ENCODE data around the gene ASIC4. TPM values are rescaled to one million over a fixed set of nuclear protein-coding genes. Genes with fewer than 3 reads are reported as not detected.

The ASIC4 gene
- total and polyA plus RNA-seq, 2 of the 8 experiments (the other 6 are each of a cell fraction or from before 2014, with no cell fraction given): 0.12 to 0.22 TPM

- Histone ChIP-seq H4K91ac (replicated peaks; ENCODE audit: insufficient read length, low read length) (no peak overlapping the region), H3K9ac (replicated peaks in 1 of 4; ENCODE audit: extremely low read depth in 1 of 4, low read depth in 3 of 4, low read length in 3 of 4) (no peak overlapping the region; a peak in 1 of 7 replicates), H4K20me1 (replicated peaks in 1 of 2; ENCODE audit: control insufficient read depth in 1 of 2, insufficient read depth in 2 of 2, low read length in 2 of 2) (peaks cover 0 to 10% of the 10 kb centered on the region in 2 experiments), H3K9me3 (ENCODE audit: insufficient read depth in 2 of 2, low read depth in 1 of 2, low read length in 1 of 2) (no peaks in the 10 kb centered on the region), H3K56ac (replicated peaks; ENCODE audit: insufficient read length, low read depth, low read length) (no peak overlapping the region), H3K4me1 (replicated peaks in 1 of 4; ENCODE audit: control insufficient read depth in 3 of 4, insufficient read depth in 4 of 4, low read length in 3 of 4) (peaks cover 0 to 15% (median 8%) of the 10 kb centered on the region in 4 experiments; a peak in 6 of 7 replicates), H3K4ac (replicated peaks; ENCODE audit: insufficient read length, low read depth, low read length) (no peak overlapping the region), H3K4me3 (ENCODE audit: extremely low read depth in 1 of 4, insufficient read depth in 2 of 4, low read depth in 3 of 4, low read length in 4 of 4) (peak overlapping the region; percentile 58 to 77 (median 68); a peak in 7 of 8 replicates), H4K8ac (ENCODE audit: extremely low read depth, insufficient read depth, low read length) (peak overlapping the region; percentile 65; the same call in 1 of the 2 replicates), H2BK120ac (replicated peaks; ENCODE audit: low read depth, low read length) (no peak overlapping the region), H2BK5ac (ENCODE audit: low read depth, low read length) (no peak overlapping the region), H3K23me2 (ENCODE audit: low read depth, low read length) (peaks cover 17% of the 10 kb centered on the region; the same call in 1 of the 2 replicates), H3K79me1 (ENCODE audit: low read depth, low read length) (peaks cover 2% of the 10 kb centered on the region; the same call in 1 of the 2 replicates), H2AFZ (ENCODE audit: low read length) (no peak overlapping the region), H3K36me3 (ENCODE audit: control insufficient read depth in 2 of 4, insufficient read depth in 4 of 4, low read length in 3 of 4) (peaks cover 0 to 11% (median 0%) of the 10 kb centered on the region in 4 experiments; a peak in 3 of 8 replicates), H3K79me2 (ENCODE audit: control insufficient read depth in 1 of 2, insufficient read depth in 2 of 2, low read length in 2 of 2) (no peaks in the 10 kb centered on the region), H2AK5ac (ENCODE audit: low read depth, low read length) (no peak overlapping the region), H3K4me2 (ENCODE audit: insufficient read depth in 1 of 2, low read depth in 2 of 2, low read length in 2 of 2) (peak overlapping the region; percentile 90 to 95), H3K27me3 (replicated peaks in 1 of 4; ENCODE audit: control insufficient read depth in 3 of 4, extremely low read depth in 1 of 4, insufficient read depth in 3 of 4, low read length in 3 of 4) (peaks cover 0 to 15% (median 13%) of the 10 kb centered on the region in 4 experiments; a peak in 6 of 7 replicates), H4K5ac (ENCODE audit: insufficient read length, low read depth, low read length) (no peak overlapping the region), H3K27ac (ENCODE audit: low read depth, low read length) (no peak overlapping the region), H3K18ac (ENCODE audit: extremely low read depth, low read length) (peak overlapping the region; percentile 87; the same call in 1 of the 2 replicates), H3K23ac (ENCODE audit: insufficient read length) (no peak overlapping the region), H3K14ac (ENCODE audit: insufficient read length) (no peak overlapping the region), H2BK12ac (ENCODE audit: low read depth, low read length) (0 out of 2 replicates have a peak overlapping the region, but pooled peaks have one; percentile 68), H2BK15ac (ENCODE audit: low read length) (no peak overlapping the region), H2BK20ac (ENCODE audit: low read length) (no peak overlapping the region)
- peak; percentile 34 for TF ChIP-seq EZH2 (IDR thresholded peaks at IDR 0.05; ENCODE audit: low read depth, low read length, severe bottlenecking)
- no peak for TF ChIP-seq BRCA1 (IDR thresholded peaks at IDR 0.05; ENCODE audit: low read depth, low read length)
- FAIRE-seq (no peak), DNase-seq (ENCODE audit: low read depth in 1 of 2, low spot score in 2 of 2) (no peak)
- CTCF ChIA-PET (ENCODE audit: partially characterized antibody): interaction anchor here (0.6 to 19.7 kb wide), 10 partner anchors 7 to 175 kb away, joined by 3 to 293 read pairs (median 4); partner anchors contain the start of genes CHPF, STK11IP and TMEM198
- 48% methylated on average over 7 of the region's 7 CpGs; no CpG with 5 or more reads in 1 of the 2 experiments for WGBS, 2 experiments (ENCODE audit: extremely low coverage in 1 of 2, insufficient coverage in 1 of 2, insufficient read length in 1 of 2, insufficient replicate concordance in 2 of 2, low coverage in 1 of 2, low lambda C conversion rate in 2 of 2, missing lambda C conversion rate in 1 of 2)
- POLR2A ChIA-PET (ENCODE audit: partially characterized antibody): interaction anchor here (0.7 to 17.5 kb wide), 12 partner anchors 8 to 134 kb away, joined by 3 to 293 read pairs (median 4); partner anchors contain the start of genes CHPF, INHA, OBSL1 and STK11IP
These were observed 38.8 kb downstream of the ASIC4 start for GRCh38 chr2:219553168-219553417.
